Fibroblast of lung (primary cell): ENCODE results near the gene GPR84.

Source experiments
- CTCF ChIP-seq, 2 donors: IDR thresholded peaks in 1 of 2; conservative IDR thresholded peaks in 1 of 2; 1 replicate in 1 of 2; 2 replicates in 1 of 2; pipeline ENCODE4 v1.5.1; 2011 to 2012; ENCODE audit warnings: low read length in 2 of 2, control low read depth in 1 of 2, inconsistent platforms in 1 of 2, low read depth in 1 of 2, mild to moderate bottlenecking in 1 of 2
- EZH2 ChIP-seq: IDR thresholded peaks from 2 replicates; pipeline ENCODE4 v1.5.1; 2012; ENCODE audit warnings: low read length, control low read depth, mild to moderate bottlenecking; ENCODE audit errors: missing control alignments

- TF ChIP-seq CTCF (conservative IDR thresholded peaks at IDR 0.05 in 1 of 2, IDR thresholded peaks at IDR 0.05 in 1 of 2; ENCODE audit: low read depth in 1 of 2, low read length in 2 of 2) (no peak), EZH2 (no peak)
Observed at GRCh38 chr12:54393207-54393609, 28.9 kb upstream of the GPR84 start.
